Kidney (tissue), 14 donors: ENCODE results near the gene GPR148. TPM values are rescaled to one million over a fixed set of nuclear protein-coding genes. Genes with fewer than 3 reads are reported as not detected.

ENCODE experiments used
- DNase-seq, 5 donors: peaks; one replicate each; pipeline ENCODE4 v3.0.0-alpha.2; 2013 to 2020
- FAIRE-seq: peaks from 2 replicates; lab custom pipeline; 2012; peaks lifted over from hg19 to GRCh38; lab: Jason Lieb, UNC
- H3K27ac ChIP-seq, 2 donors: one replicate each; pipeline ENCODE4 v1.7.0; 2013; ENCODE audit warnings: low read depth in 2 of 2, low read length in 2 of 2, inconsistent platforms in 1 of 2
- H3K27me3 ChIP-seq: one replicate; pipeline ENCODE4 v1.7.1; 2013; ENCODE audit warnings: low read length, inconsistent platforms; ENCODE audit not compliant: control insufficient read depth, insufficient read depth
- H3K36me3 ChIP-seq, 3 donors: one replicate each; pipeline versions ENCODE4 v1.7.0 to v1.7.1; 2013; ENCODE audit warnings: low read length in 3 of 3, control low read depth in 1 of 3, inconsistent platforms in 1 of 3; ENCODE audit not compliant: insufficient read depth in 3 of 3, control insufficient read depth in 2 of 3
- H3K4me1 ChIP-seq, 3 donors: one replicate each; pipeline versions ENCODE4 v1.7.0 to v1.7.1; 2013; ENCODE audit warnings: low read length in 3 of 3, inconsistent platforms in 1 of 3, low read depth in 1 of 3; ENCODE audit not compliant: control insufficient read depth in 2 of 3, insufficient read depth in 2 of 3
- H3K4me3 ChIP-seq, 3 donors: one replicate each; pipeline versions ENCODE4 v1.7.0 to v1.8.1; 2013; ENCODE audit warnings: low read length in 3 of 3, control low read depth in 1 of 3, inconsistent platforms in 1 of 3
- H3K9ac ChIP-seq, 3 donors: one replicate each; pipeline versions ENCODE4 v1.7.0 to v1.7.1; 2013; ENCODE audit warnings: low read length in 3 of 3, control low read depth in 1 of 3, inconsistent platforms in 1 of 3
- H3K9me3 ChIP-seq, 3 donors: one replicate each; pipeline versions ENCODE4 v1.7.0 to v1.7.1; 2013; ENCODE audit warnings: low read length in 3 of 3, control low read depth in 1 of 3, inconsistent platforms in 1 of 3; ENCODE audit not compliant: control insufficient read depth in 2 of 3, insufficient read depth in 1 of 3
- CTCF ChIP-seq: IDR thresholded peaks from 3 replicates; pipeline ENCODE4 v1.5.1; 2012; ENCODE audit warnings: mild to moderate bottlenecking, moderate library complexity, borderline replicate concordance; ENCODE audit not compliant: insufficient read depth; ENCODE audit errors: extremely low read depth
- intact Hi-C: fragments of 100-400 bp; cut with DNase I; formaldehyde crosslinking; loops from one replicate; pipeline ENCODE4 v1.11.1; 2022
- polyA plus RNA-seq: library from polyadenylated mRNA; stranded (reverse); fragments of 350-450 nt; fragmentation: Illumina TruSeq; extraction: RNeasy Lipid Tissue Mini Kit (QIAGEN cat#74804); gene quantifications from one replicate; pipeline ENCODE4 v1.2.3, GENCODE V29; 2014; ENCODE audit warnings: low read depth, low replicate concordance; ENCODE audit not compliant: insufficient read depth
- total RNA-seq: library from RNA; stranded (reverse); fragmentation: NEBNext Ultra II Directional; extraction: Animal tissue kit (Norgen Biotek cat#: 25700); gene quantifications from one replicate; pipeline ENCODE4 v1.2.1, GENCODE V29; 2021
- donor health status: control.
- donor health status: control.
- donor health status: control.
- donor health status: control.
- donor health status: control.
- donor health status: DM: yes; HTN: yes; CAD: no.
- donor health status: Normal renal cell carcinoma (clear cell type).

Gene GPR148
- total and polyA plus RNA-seq, 2 donors from 2014 or later, result not detected

- Histone ChIP-seq H3K9ac (no peak overlapping the region), H3K36me3 (no peaks in the 10 kb centered on the region), H3K4me1 (no peaks in the 10 kb centered on the region), H3K27me3 (peaks cover 10% of the 10 kb centered on the region), H3K4me3 (peak overlapping the region in 1 of 3 donors; percentile 51), H3K9me3 (no peaks in the 10 kb centered on the region), H3K27ac (no peak overlapping the region)
- DNase-seq (peak; percentile 66 to 82 (median 69)), FAIRE-seq (no peak)
- intact Hi-C loops, result no loop called here
- TF ChIP-seq CTCF, result no peak
These were observed 27.4 kb downstream of the GPR148 start for GRCh38 chr2:130756053-130756873.

GRCh38 chr2:130756874-130757668, 28.2 kb downstream of the GPR148 start:
- intact Hi-C loops, result no loop called here
- FAIRE-seq (no peak), DNase-seq (peak in 1 of 5 donors; percentile 33)
- no peak overlapping the region for H3K9ac ChIP-seq
- no peak for TF ChIP-seq CTCF
- H3K27me3 ChIP-seq, result peaks cover 10% of the 10 kb centered on the region
- H3K4me3 ChIP-seq, result no peak overlapping the region
- H3K4me1 ChIP-seq, result no peaks in the 10 kb centered on the region
- H3K9me3 ChIP-seq, result no peaks in the 10 kb centered on the region
- no peak overlapping the region for H3K27ac ChIP-seq
- no peaks in the 10 kb centered on the region for H3K36me3 ChIP-seq

- no peak for TF ChIP-seq CTCF
- intact Hi-C loops, result no loop called here
- no peaks in the 10 kb centered on the region for H3K4me1 ChIP-seq
- H3K27me3 ChIP-seq, result peaks cover 6% of the 10 kb centered on the region
- H3K4me3 ChIP-seq, result no peak overlapping the region
- H3K27ac ChIP-seq, result no peak overlapping the region
- no peaks in the 10 kb centered on the region for H3K9me3 ChIP-seq
- DNase-seq (peak in 1 of 5 donors; percentile 39), FAIRE-seq (no peak)
- no peaks in the 10 kb centered on the region for H3K36me3 ChIP-seq
- no peak overlapping the region for H3K9ac ChIP-seq
These were observed 31.3 kb downstream of the GPR148 start for GRCh38 chr2:130759906-130760753.
